ENCODE data around the gene GJA3. TPM values are rescaled to one million over a fixed set of nuclear protein-coding genes. Genes with fewer than 3 reads are reported as not detected.

Gene GJA3
- total and polyA plus RNA-seq, 2 of the 4 experiments (the other 2 are of a cell fraction): 1.5 to 2.7 TPM

GRCh38 chr13:20181188-20181587 lies 20.3 kb upstream of the GJA3 start:
- H4K20me1 ChIP-seq (ENCODE audit: insufficient read depth, low read length): no peaks in the 10 kb centered on the region
- CTCF ChIA-PET: interaction anchor here (1.8 kb wide), 1 partner anchor 307 kb away, joined by 7 read pairs; no protein-coding TSS in a partner anchor

More at GRCh38 chr13:20181188-20181587, 20.3 kb upstream of the GJA3 start:
- no peak overlapping the region for H4K8ac ChIP-seq (ENCODE audit: low read depth in 2 of 2, low read length in 2 of 2)
- no peak overlapping the region for H3K4ac ChIP-seq (ENCODE audit: low read depth, low read length)
- H2BK20ac ChIP-seq (ENCODE audit: low read depth, low read length): no peak overlapping the region
- H4K91ac ChIP-seq (ENCODE audit: insufficient read depth, low read depth, low read length): no peak overlapping the region
- ATAC-seq (ENCODE audit: low read depth): no peak
- H3K56ac ChIP-seq (ENCODE audit: extremely low read depth, insufficient read depth, low read length): no peak overlapping the region
- dilution Hi-C loops (cut with HindIII; ENCODE audit: low sequenced_read_pairs, unreplicated experiment) (loop anchor here (25.0 kb wide), 1 partner anchor 306 kb away; no protein-coding TSS in a partner anchor), intact Hi-C loops (cut with micrococcal nuclease) (loop anchor here (5.0 kb wide), 2 partner anchors 521 to 746 kb away; partner anchors contain the start of gene IL17D), in situ Hi-C loops (cut with MboI; ENCODE audit: low sequenced_read_pairs) (loop anchor here (10.0 to 25.0 kb wide), 4 partner anchors 531 to 1306 kb away; partner anchors contain the start of gene IL17D)
- peaks cover 15% of the 10 kb centered on the region for H3K27me3 ChIP-seq (ENCODE audit: control insufficient read depth, insufficient read depth, low read length)
- no peak overlapping the region for H3K4me2 ChIP-seq (ENCODE audit: low read depth, low read length)
- no peak overlapping the region for H2AFZ ChIP-seq (replicated peaks; ENCODE audit: low read length, poor library complexity)
- no peaks in the 10 kb centered on the region for H3K36me3 ChIP-seq (ENCODE audit: control insufficient read depth, insufficient read depth, low read length)
- H3K23ac ChIP-seq (ENCODE audit: low read depth, low read length): no peak overlapping the region
- no TSS peak for BruUV-seq (replicated peaks)
- no peak overlapping the region for H3K14ac ChIP-seq (replicated peaks; ENCODE audit: low read depth, low read length)
- POLR2A ChIA-PET (ENCODE audit: unreplicated experiment): no interaction called here
- WGBS, 2 experiments (ENCODE audit: extremely low coverage in 2 of 2, insufficient read length in 1 of 2): no CpG with 5 or more reads among the region's 3 CpGs
- H3K79me1 ChIP-seq (ENCODE audit: low read depth in 1 of 2, low read length in 2 of 2): no peaks in the 10 kb centered on the region
- H3K9ac ChIP-seq (ENCODE audit: low read depth, low read length): no peak overlapping the region
- no peak overlapping the region for H4K5ac ChIP-seq (ENCODE audit: low read depth, low read length)
- no peak overlapping the region for H3K18ac ChIP-seq (ENCODE audit: low read depth, low read length)
- H2AK9ac ChIP-seq (replicated peaks; ENCODE audit: low read depth, low read length, poor library complexity): no peak overlapping the region
- no peaks in the 10 kb centered on the region; the same call in 1 of the 2 replicates for H3K9me1 ChIP-seq (ENCODE audit: insufficient read depth, low read length)
- H3K9me3 ChIP-seq (ENCODE audit: control insufficient read depth, insufficient read depth, low read length): no peaks in the 10 kb centered on the region
- H2BK120ac ChIP-seq (ENCODE audit: low read depth, low read length): no peak overlapping the region
- TF ChIP-seq SMC3 (IDR thresholded peaks at IDR 0.05; ENCODE audit: low read depth, low read length): no peak
- TF ChIP-seq POLR2A (IDR thresholded peaks at IDR 0.05; ENCODE audit: low read depth, low read length): no peak
- no peak for TF ChIP-seq CTCF (conservative IDR thresholded peaks at IDR 0.05; ENCODE audit: low read depth, low read length)
- no peak for TF ChIP-seq MXI1 (IDR thresholded peaks at IDR 0.05; ENCODE audit: borderline replicate concordance, low read depth, low read length)
- TF ChIP-seq RFX5 (IDR thresholded peaks at IDR 0.05; ENCODE audit: low read depth, low read length): no peak
- TF ChIP-seq NFE2L2 (IDR thresholded peaks at IDR 0.05; ENCODE audit: low read depth, low read length): no peak
- no peak for TF ChIP-seq ELK1 (IDR thresholded peaks at IDR 0.05; ENCODE audit: borderline replicate concordance, low read depth, low read length)
- no peak for TF ChIP-seq FOS (IDR thresholded peaks at IDR 0.05; ENCODE audit: low read depth, low read length)
- TF ChIP-seq CHD1 (IDR thresholded peaks at IDR 0.05; ENCODE audit: low read depth, low read length): no peak
- no peak for TF ChIP-seq MAZ (IDR thresholded peaks at IDR 0.05; ENCODE audit: borderline replicate concordance, low read depth, low read length)
- no peak for TF ChIP-seq RCOR1 (IDR thresholded peaks at IDR 0.05; ENCODE audit: insufficient replicate concordance, low read length)
- TF ChIP-seq BHLHE40 (IDR thresholded peaks at IDR 0.05; ENCODE audit: low read depth, low read length): no peak
- TF ChIP-seq MAFK (IDR thresholded peaks at IDR 0.05; ENCODE audit: low read depth, low read length): no peak
- TF ChIP-seq CEBPB (IDR thresholded peaks at IDR 0.05; ENCODE audit: low read depth, low read length): no peak
- TF ChIP-seq USF2 (IDR thresholded peaks at IDR 0.05; ENCODE audit: low read depth, low read length): no peak
- no peak for TF ChIP-seq RAD21 (IDR thresholded peaks at IDR 0.05; ENCODE audit: low read length)
- no peak overlapping the region for H2BK5ac ChIP-seq (ENCODE audit: low read depth, low read length, poor library complexity, severe bottlenecking)
- peaks cover 2% of the 10 kb centered on the region; the same call in 1 of the 2 replicates for H3K4me1 ChIP-seq (ENCODE audit: control insufficient read depth, insufficient read depth, low read length)
- H3K4me3 ChIP-seq (ENCODE audit: insufficient read depth, low read depth, low read length): no peak overlapping the region
- no peak overlapping the region for H3K27ac ChIP-seq (ENCODE audit: insufficient read depth, low read length)
- H2AK5ac ChIP-seq (ENCODE audit: low read depth, low read length): no peak overlapping the region
- H2BK15ac ChIP-seq (ENCODE audit: low read depth, low read length): no peak overlapping the region
- DNase-seq: no peak
